ENCODE data around the gene KCNG2.

DNA sequence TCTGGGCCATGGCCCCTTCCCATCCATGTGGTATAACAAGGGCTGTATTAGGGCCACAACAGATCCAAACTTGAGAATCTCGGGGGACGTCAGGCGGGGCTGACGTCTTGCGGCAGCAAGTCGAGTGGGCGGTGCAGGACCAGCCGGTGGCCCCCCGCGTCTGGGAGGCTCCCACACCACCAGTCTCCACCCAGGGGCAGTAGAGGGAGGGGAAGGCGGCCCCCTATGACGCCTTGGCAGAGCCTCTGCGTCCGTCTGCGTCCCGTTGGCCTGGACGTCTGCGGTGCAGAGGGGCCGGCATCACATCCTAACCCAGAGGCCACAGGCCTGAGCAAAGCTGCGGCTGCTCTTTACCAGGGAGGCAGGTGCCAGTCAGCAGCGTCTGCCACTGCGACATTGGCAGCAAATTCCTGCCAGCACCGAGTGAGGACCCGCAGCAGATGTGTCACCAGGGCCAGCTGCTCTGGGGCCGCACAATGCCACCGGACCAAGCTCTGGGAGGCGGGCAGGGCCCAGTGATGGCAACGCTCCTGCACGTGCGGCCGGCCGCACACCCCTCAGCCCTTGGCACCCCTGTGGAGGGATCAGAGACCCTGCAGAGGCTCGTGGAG lies 73.8 kb downstream of the KCNG2 start:
- no peak for TF ChIP-seq CTCF (IDR thresholded peaks at IDR 0.05)
- TF ChIP-seq POLR2A (IDR thresholded peaks at IDR 0.05) = no peak

All from body of pancreas (tissue), 4 donors.